ENCODE measurements around the gene CLIC6.
"Not testable (repeated sequence)": the region's sequence is repeated elsewhere in the genome, so short reads cannot be mapped to it uniquely, and the experiment has no call there.

CLIC6 gene

GRCh38 chr21:34661848-34662247 lies 6.9 kb upstream of the CLIC6 start:
- no peak for DNase-seq

GRCh38 chr21:34667761-34668160 lies 1.0 kb upstream of the CLIC6 start:
- DNase-seq, result no peak

DNA sequence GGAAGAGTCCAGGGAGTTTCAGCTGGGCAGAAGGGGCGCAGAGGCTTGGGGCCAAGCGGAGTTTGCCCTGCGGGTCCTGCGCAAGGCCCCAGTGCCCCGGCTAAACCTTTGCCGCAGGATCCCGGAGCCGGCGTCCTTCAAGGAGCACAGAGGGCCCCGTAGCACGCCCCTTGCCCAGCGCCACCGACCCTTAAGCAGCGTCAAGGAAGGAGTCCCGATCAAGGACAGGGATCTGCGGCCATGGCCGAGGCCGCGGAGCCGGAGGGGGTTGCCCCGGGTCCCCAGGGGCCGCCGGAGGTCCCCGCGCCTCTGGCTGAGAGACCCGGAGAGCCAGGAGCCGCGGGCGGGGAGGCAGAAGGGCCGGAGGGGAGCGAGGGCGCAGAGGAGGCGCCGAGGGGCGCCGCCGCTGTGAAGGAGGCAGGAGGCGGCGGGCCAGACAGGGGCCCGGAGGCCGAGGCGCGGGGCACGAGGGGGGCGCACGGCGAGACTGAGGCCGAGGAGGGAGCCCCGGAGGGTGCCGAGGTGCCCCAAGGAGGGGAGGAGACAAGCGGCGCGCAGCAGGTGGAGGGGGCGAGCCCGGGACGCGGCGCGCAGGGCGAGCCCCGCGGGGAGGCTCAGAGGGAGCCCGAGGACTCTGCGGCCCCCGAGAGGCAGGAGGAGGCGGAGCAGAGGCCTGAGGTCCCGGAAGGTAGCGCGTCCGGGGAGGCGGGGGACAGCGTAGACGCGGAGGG lies 520 bp downstream of the CLIC6 start:
- no peak for DNase-seq

- DNase-seq, result not testable (repeated sequence)
Measured at GRCh38 chr21:34669880-34670219, 1.1 kb downstream of the CLIC6 start.

DNA sequence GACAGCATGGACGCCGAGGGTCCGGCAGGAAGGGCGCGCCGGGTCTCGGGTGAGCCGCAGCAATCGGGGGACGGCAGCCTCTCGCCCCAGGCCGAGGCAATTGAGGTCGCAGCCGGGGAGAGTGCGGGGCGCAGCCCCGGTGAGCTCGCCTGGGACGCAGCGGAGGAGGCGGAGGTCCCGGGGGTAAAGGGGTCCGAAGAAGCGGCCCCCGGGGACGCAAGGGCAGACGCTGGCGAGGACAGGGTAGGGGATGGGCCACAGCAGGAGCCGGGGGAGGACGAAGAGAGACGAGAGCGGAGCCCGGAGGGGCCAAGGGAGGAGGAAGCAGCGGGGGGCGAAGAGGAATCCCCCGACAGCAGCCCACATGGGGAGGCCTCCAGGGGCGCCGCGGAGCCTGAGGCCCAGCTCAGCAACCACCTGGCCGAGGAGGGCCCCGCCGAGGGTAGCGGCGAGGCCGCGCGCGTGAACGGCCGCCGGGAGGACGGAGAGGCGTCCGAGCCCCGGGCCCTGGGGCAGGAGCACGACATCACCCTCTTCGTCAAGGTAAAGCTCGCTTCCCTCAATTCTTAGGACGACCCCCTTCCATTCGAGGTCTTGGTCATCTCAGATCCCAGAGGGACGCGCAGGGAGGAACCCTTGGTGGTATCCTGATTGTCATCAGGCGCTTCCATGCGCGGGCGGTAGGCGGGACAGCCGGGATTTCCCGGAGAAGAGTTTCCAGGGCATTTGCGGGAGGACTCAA lies 1.6 kb downstream of the CLIC6 start:
- no peak for DNase-seq

DNA sequence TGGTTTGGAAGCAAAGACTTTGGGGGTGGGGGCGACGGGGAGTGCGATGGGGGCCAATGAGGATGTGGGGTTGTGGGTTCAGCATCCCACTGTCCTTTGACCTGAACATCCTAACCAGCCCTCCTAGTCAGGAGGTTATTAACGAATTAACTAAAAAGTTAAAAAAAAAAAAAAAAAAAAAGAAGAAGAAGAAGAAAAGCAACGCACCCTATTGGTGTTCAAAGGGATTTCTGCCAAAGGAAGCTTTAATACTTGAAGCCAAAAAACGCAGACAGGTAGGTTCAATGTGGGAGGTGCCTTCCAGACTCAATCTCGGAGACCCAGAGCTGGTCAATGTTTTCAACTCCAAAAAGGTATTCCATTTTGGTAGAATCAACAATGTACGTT lies 2.2 kb downstream of the CLIC6 start:
- no peak for DNase-seq

DNA sequence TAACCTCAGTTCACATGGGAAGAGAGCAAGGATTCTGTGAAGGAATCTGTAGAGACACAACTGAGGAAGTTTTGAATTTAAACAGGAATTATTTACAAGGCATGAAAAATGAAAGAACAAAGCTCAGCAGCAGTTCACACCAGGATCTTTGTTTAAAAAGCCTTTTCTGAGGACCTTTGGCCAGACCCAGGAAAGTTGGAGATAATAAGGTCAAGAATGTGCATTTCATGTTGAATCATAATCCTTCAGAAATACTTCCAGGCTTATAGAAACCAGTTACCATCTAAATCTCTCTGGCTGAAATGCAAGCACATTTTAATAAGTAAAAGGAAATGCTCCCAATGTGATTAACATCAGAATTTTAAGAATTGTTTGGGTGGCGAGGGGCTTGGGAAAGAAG lies 2.7 kb downstream of the CLIC6 start:
- DNase-seq, result no peak

DNA sequence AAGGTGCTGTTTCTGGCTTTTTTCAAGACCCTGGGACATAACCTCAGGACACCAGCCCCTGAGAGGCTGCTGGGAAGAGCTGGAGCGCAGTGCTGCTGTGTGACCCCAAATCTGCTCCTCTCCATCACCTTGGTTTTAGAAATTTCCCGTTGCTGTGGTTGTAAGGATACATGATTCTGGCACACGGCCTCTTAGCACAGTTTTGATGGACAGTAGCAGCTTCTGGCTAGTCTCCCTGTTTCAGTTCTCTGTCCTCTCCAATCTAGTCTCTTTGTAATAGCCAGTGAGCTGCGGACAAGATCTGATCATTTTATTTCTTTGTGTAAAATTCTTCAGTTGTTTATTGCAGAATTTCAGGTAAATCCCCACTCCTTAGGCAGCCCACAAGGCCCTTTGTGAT lies 3.1 kb downstream of the CLIC6 start:
- no peak for DNase-seq

- DNase-seq, result no peak
Measured at GRCh38 chr21:34673006-34673405, 4.2 kb downstream of the CLIC6 start.

GRCh38 chr21:34674468-34674867 lies 5.7 kb downstream of the CLIC6 start:
- DNase-seq, result no peak

DNA sequence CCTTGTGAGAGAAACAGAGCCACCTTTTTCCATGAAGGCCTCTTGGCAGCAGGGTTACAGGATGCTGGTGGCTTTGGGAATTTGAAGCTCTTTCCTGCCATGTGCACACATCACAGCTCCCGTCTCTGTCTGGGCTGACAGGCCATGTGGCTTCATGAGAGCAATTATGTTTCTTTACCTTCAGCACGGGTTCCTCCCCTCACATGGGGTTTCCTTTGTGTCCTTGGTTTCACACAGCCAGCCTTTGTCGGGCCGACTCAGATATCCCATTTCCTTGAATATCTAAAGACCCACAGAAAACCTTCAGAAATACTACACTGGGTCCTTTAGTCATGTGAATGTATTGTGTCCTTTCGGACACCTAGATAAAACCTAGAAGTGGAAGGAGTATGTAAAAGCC lies 7.1 kb downstream of the CLIC6 start:
- no peak for DNase-seq

GRCh38 chr21:34679051-34679450 lies 10.3 kb downstream of the CLIC6 start:
- no peak for DNase-seq

GRCh38 chr21:34684174-34684876 lies 15.5 kb downstream of the CLIC6 start:
- DNase-seq, result no peak

- DNase-seq, result no peak
Measured at GRCh38 chr21:34687065-34687464, 18.3 kb downstream of the CLIC6 start.

DNA sequence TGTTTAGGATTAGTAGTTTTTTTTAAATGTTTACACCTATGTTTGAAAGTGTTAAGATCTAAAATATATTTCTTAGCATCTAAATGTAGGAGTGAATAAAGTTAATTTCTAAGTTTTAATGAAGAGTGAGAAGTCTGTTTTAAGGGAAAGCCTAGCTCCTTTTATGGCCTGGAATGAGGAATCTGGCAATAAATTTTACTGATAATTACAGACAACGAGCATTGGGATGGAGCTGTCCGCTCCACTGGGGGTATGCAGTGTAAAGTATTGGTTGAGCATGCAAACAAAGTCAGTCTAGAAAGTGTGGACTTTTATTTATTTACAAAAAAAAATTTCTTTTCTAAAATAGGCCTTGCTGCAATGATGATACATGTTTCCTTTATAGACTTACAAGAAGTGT lies 19.0 kb downstream of the CLIC6 start:
- no peak for DNase-seq

DNA sequence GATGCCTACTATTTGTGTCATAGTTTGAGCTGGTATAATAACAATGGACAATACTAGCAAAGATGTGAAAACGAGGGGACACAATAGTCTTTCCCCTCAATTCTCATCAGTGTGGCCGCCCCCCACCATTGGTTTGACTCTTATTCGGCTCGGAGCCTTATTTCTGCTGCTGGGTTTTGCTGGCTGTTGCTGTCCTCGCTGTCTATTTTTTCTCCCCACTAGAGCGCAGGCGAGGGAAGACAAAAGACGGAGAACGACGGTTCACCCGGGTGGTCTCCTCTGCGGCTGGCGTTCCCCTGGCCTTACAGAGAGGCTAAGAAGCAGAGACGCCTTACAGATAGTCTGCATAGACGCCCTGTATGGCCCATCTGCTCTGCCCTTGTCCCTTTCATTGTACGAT lies 19.4 kb downstream of the CLIC6 start:
- DNase-seq, result no peak

GRCh38 chr21:34688715-34689114 lies 19.9 kb downstream of the CLIC6 start:
- DNase-seq, result no peak

DNA sequence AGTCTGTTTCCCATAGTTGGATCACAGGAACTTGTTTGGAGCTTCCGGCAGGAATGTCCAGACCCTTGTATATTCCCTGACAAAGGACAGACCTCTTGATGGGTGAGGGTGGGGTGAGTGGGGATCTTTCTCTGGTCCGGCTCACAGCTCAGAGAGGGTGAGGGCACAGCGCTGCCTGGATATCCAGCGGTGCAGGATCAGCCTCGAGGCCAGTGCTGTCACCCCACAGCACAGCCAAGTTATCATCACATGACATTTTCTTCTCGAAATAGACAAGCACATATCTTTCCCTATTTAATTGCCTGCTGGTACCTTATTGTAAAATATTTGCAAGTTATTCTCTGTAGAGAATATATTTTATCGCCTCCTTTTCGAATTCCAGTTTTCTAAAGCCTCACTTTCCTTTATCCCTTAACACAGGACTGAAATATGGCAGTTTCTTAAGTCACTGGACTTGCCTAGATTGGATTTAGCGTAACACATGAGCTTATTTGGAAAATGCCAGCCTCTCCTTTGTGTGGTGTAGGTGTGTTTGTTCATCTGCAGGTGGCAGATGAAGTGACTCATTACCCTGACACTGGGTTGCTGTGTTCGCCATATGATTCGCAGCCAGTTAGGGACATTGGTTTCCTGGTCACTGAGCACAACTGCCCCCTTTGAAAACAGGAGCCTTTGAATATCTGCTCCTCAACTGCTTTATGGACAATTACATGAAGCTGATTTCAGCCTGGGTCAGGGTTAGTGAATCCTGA lies 21.4 kb downstream of the CLIC6 start:
- no peak for DNase-seq

DNA sequence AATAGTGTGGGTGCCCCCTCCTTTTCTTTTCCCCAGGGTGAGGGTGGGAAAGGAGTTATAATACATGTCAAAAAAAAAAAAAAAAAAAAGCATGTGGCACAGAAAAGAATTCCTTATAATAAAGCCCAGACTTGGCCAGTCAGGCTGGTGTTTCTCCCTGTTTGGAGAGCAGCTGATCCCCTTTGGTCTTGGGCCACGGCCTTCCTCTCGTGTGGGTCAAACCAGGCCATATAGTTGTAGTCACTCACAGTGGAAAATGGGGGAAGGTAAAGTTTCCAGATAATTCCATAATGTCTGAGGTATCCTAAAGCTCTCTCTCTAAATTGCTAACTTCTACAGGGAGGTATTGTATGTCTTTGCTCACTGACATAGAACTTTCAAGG lies 22.0 kb downstream of the CLIC6 start:
- no peak for DNase-seq

GRCh38 chr21:34691390-34692032 lies 22.7 kb downstream of the CLIC6 start:
- DNase-seq, result no peak

GRCh38 chr21:34692458-34693020 lies 23.7 kb downstream of the CLIC6 start:
- DNase-seq, result no peak

- DNase-seq, result peak; percentile 35
Measured at GRCh38 chr21:34693192-34693810, 24.5 kb downstream of the CLIC6 start.

Data from activated CD4-positive, alpha-beta T cell treated with anti-CD3 and anti-CD28 coated beads, Interleukin-2, amount 50 U/mL, for 1 hour (primary cell).